H7 (cell line): ENCODE results near the gene FIBCD1. TPM values are rescaled to one million over a fixed set of nuclear protein-coding genes. Genes with fewer than 3 reads are reported as not detected.

ENCODE experiments used
- DNase-seq: peaks from one replicate; pipeline ENCODE4 v3.0.0; 2012
- H3K27me3 ChIP-seq: 2 replicates; pipeline ENCODE4 v1.6.0; 2011; ENCODE audit warnings: mild to moderate bottlenecking, low read length; ENCODE audit not compliant: control insufficient read depth, insufficient read depth
- H3K36me3 ChIP-seq: replicated peaks from 2 replicates; pipeline ENCODE4 v1.5.1; 2011; ENCODE audit warnings: low read length; ENCODE audit not compliant: control insufficient read depth, insufficient read depth
- H3K4me3 ChIP-seq: 2 replicates; pipeline ENCODE4 v1.5.1; 2011; ENCODE audit warnings: low read depth, mild to moderate bottlenecking, control low read depth, low read length, moderate library complexity; ENCODE audit not compliant: insufficient read depth
- total RNA-seq: library from RNA; depleted of rRNA; stranded (reverse); fragments of >200 nt; shearing (Covaris generic); gene quantifications from 2 replicates; pipeline ENCODE4 v1.2.3, GENCODE V29; 2014

The FIBCD1 gene
- total RNA-seq, 1 experiment from 2014 or later: 6.2 TPM

- Histone ChIP-seq H3K36me3 (no peaks in the 10 kb centered on the region), H3K4me3 (no peak overlapping the region), H3K27me3 (no peaks in the 10 kb centered on the region)
- DNase-seq: peak; percentile 60
Observed at GRCh38 chr9:130899051-130899748, 39.8 kb downstream of the FIBCD1 start.

GRCh38 chr9:130898552-130898852, 40.5 kb downstream of the FIBCD1 start:
- peak; percentile 52 for DNase-seq
- Histone ChIP-seq H3K4me3 (no peak overlapping the region), H3K27me3 (no peaks in the 10 kb centered on the region), H3K36me3 (no peaks in the 10 kb centered on the region)

- Histone ChIP-seq H3K36me3 (no peaks in the 10 kb centered on the region; the same call in 1 of the 2 replicates), H3K27me3 (no peaks in the 10 kb centered on the region), H3K4me3 (no peak overlapping the region)
- peak; percentile 65 for DNase-seq
Observed at GRCh38 chr9:130897848-130898551, 41.0 kb downstream of the FIBCD1 start.

DNA sequence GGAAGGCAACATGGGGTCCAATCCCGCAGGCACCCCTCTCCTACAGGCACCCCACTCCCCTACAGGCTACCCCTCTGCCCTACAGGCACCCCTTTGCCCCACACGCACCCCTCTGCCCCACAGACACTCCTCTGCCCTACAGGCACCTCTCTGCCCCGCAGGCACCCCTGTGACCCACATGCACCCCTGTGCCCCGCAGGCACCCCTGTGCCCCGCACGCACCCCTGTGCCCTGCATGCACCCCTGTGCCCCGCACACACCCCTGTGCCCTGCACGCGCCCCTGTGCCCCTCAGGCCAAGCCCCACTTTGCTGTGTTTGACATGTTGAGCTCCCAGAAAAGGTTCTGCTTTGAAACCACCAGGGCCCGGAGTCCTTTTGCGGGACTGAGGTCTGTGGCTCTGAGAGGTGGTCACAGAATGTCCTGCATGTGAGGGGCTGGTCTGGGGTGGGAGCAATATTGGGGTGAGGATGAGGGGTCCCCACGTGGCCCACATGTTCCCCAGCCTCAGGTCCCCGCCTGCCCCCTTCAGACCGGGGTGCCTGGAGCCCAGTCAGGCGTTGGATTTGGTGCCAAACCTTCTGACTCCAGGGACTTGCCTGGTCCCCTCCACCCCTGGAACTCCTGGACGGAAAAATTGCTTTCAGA, 41.8 kb downstream of the FIBCD1 start:
- Histone ChIP-seq H3K36me3 (peaks cover 2% of the 10 kb centered on the region), H3K27me3 (no peaks in the 10 kb centered on the region), H3K4me3 (no peak overlapping the region)
- peak; percentile 62 for DNase-seq

GRCh38 chr9:130896233-130897014, 42.6 kb downstream of the FIBCD1 start, which contains the start of gene QRFP:
TSS of gene QRFP (minus strand) at chr9:130896812. CDS start at chr9:130893838, 2,974 bp downstream.
- DNase-seq: peak; percentile 69
- Histone ChIP-seq H3K4me3 (no peak within 1 kb of the TSS), H3K36me3 (peaks cover 3% of the 10 kb centered on the region), H3K27me3 (no peaks in the 10 kb centered on the region)

DNA sequence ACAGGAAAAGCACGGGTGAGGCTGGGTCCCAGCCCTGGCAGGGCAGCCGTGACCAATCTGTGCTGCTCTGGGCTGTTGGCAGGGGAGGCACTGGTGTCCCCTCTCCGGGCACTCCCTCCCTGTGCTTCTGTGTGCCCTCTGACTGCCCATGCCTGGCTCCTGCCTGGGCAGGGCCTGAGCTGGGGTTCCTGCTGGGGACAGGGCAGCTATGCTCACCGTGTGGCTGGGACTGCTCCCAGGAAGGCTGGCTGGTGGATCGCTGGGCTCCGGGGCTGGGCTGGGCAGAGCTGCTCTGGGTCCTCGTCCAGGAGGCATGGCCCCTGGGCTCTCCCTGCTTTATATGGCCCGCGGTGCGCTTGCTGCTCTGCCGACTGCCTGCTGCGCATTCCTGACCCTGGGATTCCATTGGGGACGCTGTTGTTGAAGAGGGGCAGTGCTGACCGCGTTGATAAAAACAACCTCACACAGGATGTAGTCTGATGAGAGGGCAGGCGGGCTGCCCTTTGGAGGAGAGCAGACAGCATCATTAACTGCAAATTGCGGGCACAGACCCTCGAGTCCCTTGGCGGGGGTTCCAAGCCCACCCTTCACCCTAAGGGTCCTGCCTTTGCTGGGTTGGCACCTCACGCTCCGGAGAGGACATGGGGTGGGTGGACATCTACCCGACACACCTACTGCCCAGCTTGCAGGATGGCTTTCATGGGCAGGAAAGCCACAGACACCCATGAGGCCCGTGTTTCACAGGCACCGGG, 43.4 kb downstream of the FIBCD1 start:
- Histone ChIP-seq H3K27me3 (no peaks in the 10 kb centered on the region), H3K4me3 (no peak overlapping the region), H3K36me3 (peaks cover 3% of the 10 kb centered on the region)
- DNase-seq: peak; percentile 73

DNA sequence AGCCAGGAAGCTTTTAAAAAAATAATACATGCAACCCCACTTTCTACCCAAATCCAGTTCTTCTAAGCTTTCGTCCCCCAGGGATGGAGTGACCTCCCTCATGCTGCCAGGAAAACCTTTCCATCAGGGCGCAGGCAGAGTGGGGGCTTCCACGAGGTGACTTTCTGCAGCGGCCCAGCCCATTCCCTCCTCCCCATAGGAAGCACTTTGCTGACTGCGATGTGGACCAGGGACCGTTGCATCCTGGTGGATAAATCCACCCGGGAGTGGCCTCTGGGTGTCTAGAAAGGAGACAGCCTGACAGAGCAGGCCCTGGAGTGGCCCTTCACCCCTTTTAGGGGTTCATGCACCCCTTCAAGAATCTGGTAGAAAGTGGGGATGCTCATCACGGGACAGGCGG, 44.0 kb downstream of the FIBCD1 start:
- no peaks in the 10 kb centered on the region for H3K27me3 ChIP-seq
- H3K36me3 ChIP-seq: peaks cover 6% of the 10 kb centered on the region
- no peak overlapping the region for H3K4me3 ChIP-seq
- peak; percentile 51 for DNase-seq

- peak; percentile 51 for DNase-seq
- H3K4me3 ChIP-seq: no peak overlapping the region
- H3K36me3 ChIP-seq: peaks cover 7% of the 10 kb centered on the region
- no peaks in the 10 kb centered on the region for H3K27me3 ChIP-seq
Observed at GRCh38 chr9:130894546-130894945, 44.5 kb downstream of the FIBCD1 start.

DNA sequence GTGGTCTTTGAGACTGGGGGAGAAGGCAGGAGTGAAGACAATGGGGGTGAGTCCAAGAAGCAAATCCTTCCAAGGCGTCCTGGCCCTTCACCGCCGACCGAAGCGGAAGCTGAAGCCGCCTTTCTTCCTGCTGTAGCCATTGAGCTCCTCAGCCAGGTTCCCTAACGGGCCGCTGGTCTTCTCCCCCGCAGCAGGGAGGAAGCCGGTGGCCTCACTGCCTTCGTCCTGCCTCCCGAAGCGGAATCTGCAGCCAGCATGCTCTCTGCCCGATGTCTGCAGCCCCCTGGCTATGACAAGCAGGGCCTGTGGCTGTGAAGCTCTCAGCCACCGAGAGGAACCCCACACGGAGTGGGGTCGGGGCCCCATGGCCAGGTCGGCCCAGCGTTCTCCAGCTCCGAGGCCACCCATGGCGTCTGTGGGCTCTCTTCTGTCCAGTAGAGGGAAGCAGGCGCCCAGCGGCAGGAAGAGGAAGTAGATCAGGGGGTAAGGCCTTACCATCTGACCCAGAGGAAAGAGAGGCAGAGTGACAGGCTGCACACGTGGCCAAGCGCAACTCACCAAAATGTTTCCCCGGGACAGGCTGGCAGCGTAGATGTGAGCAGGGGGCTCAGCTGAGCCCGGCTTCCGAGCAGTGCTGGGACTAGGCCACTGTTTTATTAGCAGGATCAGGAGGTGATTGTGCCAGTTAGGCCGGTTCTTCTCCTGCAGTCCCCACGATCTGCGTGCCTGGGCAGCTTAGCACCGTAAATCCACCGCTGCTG, 45.5 kb downstream of the FIBCD1 start:
- Histone ChIP-seq H3K36me3 (peaks cover 9% of the 10 kb centered on the region), H3K27me3 (no peaks in the 10 kb centered on the region), H3K4me3 (no peak overlapping the region)
- DNase-seq: peak; percentile 84

GRCh38 chr9:130892477-130893304, 46.4 kb downstream of the FIBCD1 start:
- no peak for DNase-seq
- Histone ChIP-seq H3K4me3 (no peak overlapping the region), H3K36me3 (peaks cover 13% of the 10 kb centered on the region), H3K27me3 (no peaks in the 10 kb centered on the region)

- no peak for DNase-seq
- no peaks in the 10 kb centered on the region for H3K27me3 ChIP-seq
- no peak overlapping the region for H3K4me3 ChIP-seq
Observed at GRCh38 chr9:130891688-130892476, 47.2 kb downstream of the FIBCD1 start.

More at GRCh38 chr9:130891688-130892476, 47.2 kb downstream of the FIBCD1 start:
- peaks cover 13% of the 10 kb centered on the region for H3K36me3 ChIP-seq
